ACC112 (cell line): ENCODE measurements around the gene USP9X.

Experiments used
- H2AFZ ChIP-seq: fragments of 200-600 bp; sonication (generic); one replicate; pipeline ENCODE4 v1.6.0; 2017; ENCODE audit warnings: antibody characterized with exemption, low read length; ENCODE audit not compliant: unreplicated experiment
- H3K27ac ChIP-seq: fragments of 200-600 bp; sonication (generic); 2 replicates; pipeline ENCODE4 v1.5.1; 2014; ENCODE audit warnings: low read depth, mild to moderate bottlenecking, antibody characterized with exemption, low read length, moderate library complexity
- H3K27me3 ChIP-seq: fragments of 200-600 bp; sonication (generic); 2 replicates; pipeline ENCODE4 v1.6.1; 2014; ENCODE audit warnings: mild to moderate bottlenecking, antibody characterized with exemption, low read length, moderate library complexity, mixed read lengths; ENCODE audit not compliant: insufficient read depth
- H3K36me3 ChIP-seq: fragments of 200-600 bp; sonication (generic); 2 replicates; pipeline ENCODE4 v1.6.1; 2016; ENCODE audit warnings: mild to moderate bottlenecking, antibody characterized with exemption, low read length, moderate library complexity, mixed read lengths; ENCODE audit not compliant: insufficient read depth
- H3K4me1 ChIP-seq: fragments of 200-600 bp; sonication (generic); one replicate; pipeline ENCODE4 v1.6.1; 2016; ENCODE audit warnings: low read length, mixed read lengths; ENCODE audit not compliant: insufficient read depth, unreplicated experiment, control insufficient read depth
- H3K4me3 ChIP-seq: fragments of 200-600 bp; sonication (generic); 2 replicates; pipeline ENCODE4 v1.5.1; 2014; ENCODE audit warnings: mild to moderate bottlenecking, low read depth, low read length
- H3K79me2 ChIP-seq: fragments of 200-600 bp; sonication (generic); one replicate; pipeline ENCODE4 v1.6.0; 2016; ENCODE audit warnings: low read length; ENCODE audit not compliant: control insufficient read depth, unreplicated experiment, insufficient read depth

The USP9X gene

GRCh38 chrX:41122664-41123257 is 37.5 kb downstream of the USP9X start:
- no peak overlapping the region for H3K27ac ChIP-seq
- H3K4me3 ChIP-seq, result no peak overlapping the region
- H3K36me3 ChIP-seq, result no peaks in the 10 kb centered on the region
- H2AFZ ChIP-seq, result no peak overlapping the region
- peaks cover 90% of the 10 kb centered on the region for H3K79me2 ChIP-seq
- no peaks in the 10 kb centered on the region for H3K27me3 ChIP-seq
- H3K4me1 ChIP-seq, result peaks cover 5% of the 10 kb centered on the region

GRCh38 chrX:41127477-41128192 is 42.4 kb downstream of the USP9X start:
- H3K79me2 ChIP-seq, result peaks cover 56% of the 10 kb centered on the region
- no peak overlapping the region for H3K27ac ChIP-seq
- H3K4me3 ChIP-seq, result no peak overlapping the region
- H3K4me1 ChIP-seq, result peaks cover 5% of the 10 kb centered on the region
- no peaks in the 10 kb centered on the region for H3K27me3 ChIP-seq
- no peaks in the 10 kb centered on the region for H3K36me3 ChIP-seq
- no peak overlapping the region for H2AFZ ChIP-seq

GRCh38 chrX:41128955-41129354 is 43.7 kb downstream of the USP9X start:
- no peak overlapping the region for H3K27ac ChIP-seq
- no peaks in the 10 kb centered on the region for H3K27me3 ChIP-seq
- peaks cover 5% of the 10 kb centered on the region for H3K4me1 ChIP-seq
- no peak overlapping the region for H3K4me3 ChIP-seq
- H3K79me2 ChIP-seq, result peaks cover 45% of the 10 kb centered on the region
- no peak overlapping the region for H2AFZ ChIP-seq
- H3K36me3 ChIP-seq, result peaks cover 9% of the 10 kb centered on the region; the same call in 1 of the 2 replicates

- Histone ChIP-seq H3K27me3 (no peaks in the 10 kb centered on the region), H3K27ac (no peak overlapping the region), H2AFZ (no peak overlapping the region), H3K4me1 (no peaks in the 10 kb centered on the region), H3K4me3 (no peak overlapping the region), H3K36me3 (peaks cover 14% of the 10 kb centered on the region; the same call in 1 of the 2 replicates), H3K79me2 (peaks cover 28% of the 10 kb centered on the region)
These were observed 46.5 kb downstream of the USP9X start for GRCh38 chrX:41131766-41132165.

- Histone ChIP-seq H3K4me1 (peaks cover 6% of the 10 kb centered on the region), H3K4me3 (no peak overlapping the region), H3K27ac (no peak overlapping the region), H3K79me2 (peaks cover 16% of the 10 kb centered on the region), H2AFZ (no peak overlapping the region), H3K27me3 (no peaks in the 10 kb centered on the region), H3K36me3 (peaks cover 14% of the 10 kb centered on the region; the same call in 1 of the 2 replicates)
These were observed 48.3 kb downstream of the USP9X start for GRCh38 chrX:41133551-41133950.

- Histone ChIP-seq H3K27ac (no peak overlapping the region), H3K4me1 (peaks cover 6% of the 10 kb centered on the region), H3K79me2 (peaks cover 7% of the 10 kb centered on the region), H3K27me3 (no peaks in the 10 kb centered on the region), H3K36me3 (peaks cover 21% of the 10 kb centered on the region; the same call in 1 of the 2 replicates), H3K4me3 (no peak overlapping the region), H2AFZ (no peak overlapping the region)
These were observed 52.3 kb downstream of the USP9X start for GRCh38 chrX:41137589-41137988.

GRCh38 chrX:41142130-41142910 is 57.1 kb downstream of the USP9X start:
- Histone ChIP-seq H3K4me1 (peaks cover 33% of the 10 kb centered on the region), H2AFZ (no peak overlapping the region), H3K27me3 (no peaks in the 10 kb centered on the region), H3K36me3 (peaks cover 17% of the 10 kb centered on the region), H3K27ac (no peak overlapping the region), H3K4me3 (no peak overlapping the region), H3K79me2 (peaks cover 3% of the 10 kb centered on the region)

GRCh38 chrX:41144873-41145272 is 59.6 kb downstream of the USP9X start:
- H3K4me3 ChIP-seq, result no peak overlapping the region
- no peak overlapping the region for H2AFZ ChIP-seq
- no peaks in the 10 kb centered on the region for H3K27me3 ChIP-seq
- H3K27ac ChIP-seq, result peak overlapping the region; percentile 45
- peaks cover 22% of the 10 kb centered on the region for H3K36me3 ChIP-seq
- peaks cover 43% of the 10 kb centered on the region for H3K4me1 ChIP-seq
- H3K79me2 ChIP-seq, result peaks cover 10% of the 10 kb centered on the region

- H3K36me3 ChIP-seq, result peaks cover 18% of the 10 kb centered on the region
- H3K4me1 ChIP-seq, result peaks cover 43% of the 10 kb centered on the region
- peak overlapping the region; percentile 45 for H3K27ac ChIP-seq
- no peak overlapping the region for H3K4me3 ChIP-seq
- H3K27me3 ChIP-seq, result no peaks in the 10 kb centered on the region
- H3K79me2 ChIP-seq, result peaks cover 10% of the 10 kb centered on the region
- H2AFZ ChIP-seq, result no peak overlapping the region
These were observed 60.8 kb downstream of the USP9X start for GRCh38 chrX:41145920-41146608.

- Histone ChIP-seq H3K27ac (peak overlapping the region; percentile 75), H3K79me2 (peaks cover 13% of the 10 kb centered on the region), H3K27me3 (no peaks in the 10 kb centered on the region)
These were observed 63.3 kb downstream of the USP9X start for GRCh38 chrX:41148553-41148952.

More at GRCh38 chrX:41148553-41148952, 63.3 kb downstream of the USP9X start:
- no peak overlapping the region for H3K4me3 ChIP-seq
- H3K36me3 ChIP-seq, result peaks cover 22% of the 10 kb centered on the region
- no peak overlapping the region for H2AFZ ChIP-seq
- peaks cover 55% of the 10 kb centered on the region for H3K4me1 ChIP-seq
